T-helper 1 cell treated with Interleukin-12 subunit alpha and Interleukin-12 subunit beta and Interleukin-4 antibody, amounts not matched to agents 30 μg/mL and 1 μg/mL, for 36 hours (primary cell): ENCODE results near the gene VWC2.

Source experiments
- H3K27ac Mint-ChIP-seq: one replicate; pipeline ENCODE4 v1.8.0; 2021; ENCODE audit warnings: mild to moderate bottlenecking, mixed read lengths
- H3K27me3 Mint-ChIP-seq: one replicate; pipeline ENCODE4 v1.8.0; 2021; ENCODE audit warnings: low read depth, mixed read lengths
- H3K36me3 Mint-ChIP-seq: one replicate; pipeline ENCODE4 v1.8.0; 2021; ENCODE audit warnings: low read depth, mixed read lengths
- H3K4me1 Mint-ChIP-seq: one replicate; pipeline ENCODE4 v1.8.0; 2021; ENCODE audit warnings: low read depth, mixed read lengths
- H3K4me3 Mint-ChIP-seq: one replicate; pipeline ENCODE4 v1.8.0; 2021; ENCODE audit warnings: mild to moderate bottlenecking, moderate library complexity, mixed read lengths
- H3K9me3 Mint-ChIP-seq: one replicate; pipeline ENCODE4 v1.8.0; 2021; ENCODE audit warnings: mixed read lengths

VWC2 gene

DNA sequence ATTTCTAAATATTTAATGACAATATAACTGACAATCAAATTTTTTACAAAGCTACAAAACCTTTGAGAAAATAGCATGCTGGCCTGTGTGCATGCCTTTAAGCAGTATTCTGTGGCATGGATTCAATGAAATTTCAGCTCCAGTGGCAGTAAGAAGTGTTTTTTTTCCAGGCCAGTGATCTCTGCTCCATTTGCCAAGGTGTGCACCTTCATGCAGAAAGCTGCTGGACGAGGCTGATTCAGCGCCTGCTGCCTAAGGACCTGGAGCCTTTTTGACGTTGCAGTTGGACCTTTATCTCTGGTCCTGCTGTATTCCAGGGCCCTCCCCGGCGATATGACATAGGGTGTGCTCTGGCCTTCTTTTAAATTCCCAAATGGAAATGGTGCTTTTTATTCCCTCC lies 26.6 kb downstream of the VWC2 start:
- H3K4me3 Mint-ChIP-seq = no peak overlapping the region
- no peaks in the 10 kb centered on the region for H3K4me1 Mint-ChIP-seq
- no peaks in the 10 kb centered on the region for H3K9me3 Mint-ChIP-seq
- H3K27ac Mint-ChIP-seq = no peak overlapping the region
- H3K36me3 Mint-ChIP-seq = no peaks in the 10 kb centered on the region
- H3K27me3 Mint-ChIP-seq = no peaks in the 10 kb centered on the region

DNA sequence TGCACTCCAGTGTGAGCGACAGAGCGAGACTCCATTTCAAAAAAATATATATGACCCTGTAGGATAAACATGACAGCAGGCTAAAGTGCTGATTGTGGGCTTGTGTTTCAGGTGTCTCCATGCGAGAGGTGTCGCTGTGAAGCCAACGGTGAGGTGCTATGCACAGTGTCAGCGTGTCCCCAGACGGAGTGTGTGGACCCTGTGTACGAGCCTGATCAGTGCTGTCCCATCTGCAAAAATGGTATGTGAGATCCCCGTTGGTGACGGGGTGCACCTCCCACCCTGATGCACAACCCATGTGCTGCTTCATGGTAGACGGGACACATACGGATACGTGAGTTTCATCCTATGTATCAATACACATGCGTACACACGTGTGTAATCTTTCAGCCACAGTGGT lies 29.2 kb downstream of the VWC2 start:
- no peak overlapping the region for H3K4me3 Mint-ChIP-seq
- H3K27me3 Mint-ChIP-seq = no peaks in the 10 kb centered on the region
- H3K9me3 Mint-ChIP-seq = no peaks in the 10 kb centered on the region
- no peaks in the 10 kb centered on the region for H3K4me1 Mint-ChIP-seq
- H3K27ac Mint-ChIP-seq = no peak overlapping the region
- H3K36me3 Mint-ChIP-seq = no peaks in the 10 kb centered on the region

DNA sequence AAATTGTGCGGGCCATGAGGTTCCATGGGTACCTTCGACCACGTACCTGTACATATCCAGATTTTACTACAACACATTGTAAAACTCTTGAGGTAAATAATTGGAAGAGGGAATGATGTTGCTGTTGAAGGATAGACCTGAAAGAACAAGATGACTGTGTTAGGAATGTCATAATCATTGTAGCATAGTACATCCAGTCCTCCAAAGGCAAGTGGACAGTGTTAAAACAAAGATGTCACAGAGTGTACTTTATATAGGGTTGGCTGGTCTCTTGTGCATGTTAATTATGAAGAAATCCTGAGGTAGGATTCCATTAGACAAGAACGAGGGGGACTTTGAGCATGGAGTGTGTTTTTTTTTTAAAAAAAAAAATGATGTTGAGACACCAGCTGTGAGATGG lies 30.4 kb downstream of the VWC2 start:
- Mint-ChIP-seq H3K36me3 (no peaks in the 10 kb centered on the region), H3K4me3 (no peak overlapping the region), H3K9me3 (no peaks in the 10 kb centered on the region), H3K27ac (no peak overlapping the region), H3K27me3 (no peaks in the 10 kb centered on the region), H3K4me1 (no peaks in the 10 kb centered on the region)

DNA sequence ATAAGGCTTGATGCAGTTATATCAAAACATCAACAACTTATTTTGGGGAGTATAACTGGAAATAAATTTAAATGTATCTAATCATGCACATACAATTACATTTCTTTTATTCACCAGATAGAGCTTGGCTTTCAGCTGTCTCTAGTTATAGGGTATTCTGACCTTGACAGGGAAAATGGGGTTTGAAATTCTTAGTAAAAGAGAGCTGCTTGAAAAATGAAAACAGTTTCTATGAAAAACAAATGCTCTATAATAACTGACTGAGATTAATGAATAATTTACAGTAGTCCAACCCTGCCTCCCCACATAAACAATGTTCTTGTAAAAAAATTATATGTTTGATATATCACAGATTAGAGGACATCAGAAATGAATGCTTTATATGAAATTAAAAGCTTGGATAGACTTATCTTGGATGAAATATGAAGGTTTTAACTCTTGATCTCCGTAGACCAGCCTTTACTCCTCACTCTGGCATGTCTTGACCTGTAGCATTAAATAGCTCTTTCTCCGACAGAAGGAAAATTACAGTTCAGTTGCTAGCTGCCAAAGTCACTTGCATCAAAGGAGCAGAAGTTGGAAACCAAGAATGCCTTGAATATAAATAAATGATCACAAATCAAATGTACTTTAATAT lies 32.1 kb downstream of the VWC2 start:
- Mint-ChIP-seq H3K27me3 (no peaks in the 10 kb centered on the region), H3K36me3 (no peaks in the 10 kb centered on the region), H3K4me1 (no peaks in the 10 kb centered on the region), H3K9me3 (no peaks in the 10 kb centered on the region), H3K4me3 (no peak overlapping the region), H3K27ac (no peak overlapping the region)

DNA sequence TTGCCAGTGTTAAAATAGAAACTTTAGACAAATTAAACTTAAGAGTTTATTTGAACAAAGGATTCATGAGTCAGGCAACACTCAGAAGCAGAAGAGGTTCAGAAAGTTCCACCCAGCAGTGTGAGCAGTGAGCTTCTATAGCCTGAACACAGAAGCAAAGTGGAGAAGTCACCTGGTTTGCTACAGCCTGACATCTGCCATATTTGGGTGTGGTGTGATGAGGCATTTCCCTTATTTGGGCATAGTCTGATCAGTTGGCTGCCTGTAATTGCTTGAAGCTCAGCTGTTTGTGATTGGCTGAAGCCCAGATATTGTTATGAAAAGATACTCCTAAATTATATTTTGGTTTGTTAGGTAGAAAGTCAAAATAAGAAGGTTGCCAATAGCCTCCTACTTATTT lies 39.1 kb downstream of the VWC2 start:
- Mint-ChIP-seq H3K9me3 (no peaks in the 10 kb centered on the region), H3K4me3 (no peak overlapping the region), H3K4me1 (no peaks in the 10 kb centered on the region)

DNA sequence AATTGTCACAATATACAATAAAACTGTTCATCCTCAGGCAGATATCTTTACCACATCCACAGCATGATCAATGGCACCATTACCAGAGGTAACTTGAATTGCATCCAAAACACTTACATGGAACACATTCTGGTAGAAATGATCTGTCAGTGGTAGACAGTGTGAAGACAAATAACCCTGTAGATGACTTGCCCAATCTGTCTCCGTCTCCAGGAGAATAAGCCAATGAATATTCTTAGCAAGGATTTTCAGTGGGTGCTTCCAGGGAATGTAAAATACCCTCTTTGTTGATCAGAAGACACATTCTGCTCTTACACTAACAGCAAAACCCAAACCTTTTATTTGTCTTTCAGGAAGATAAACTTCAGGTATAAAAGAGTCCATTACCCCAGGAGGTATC lies 43.8 kb downstream of the VWC2 start:
- Mint-ChIP-seq H3K27me3 (no peaks in the 10 kb centered on the region), H3K9me3 (no peaks in the 10 kb centered on the region), H3K27ac (no peak overlapping the region), H3K4me3 (no peak overlapping the region), H3K4me1 (no peaks in the 10 kb centered on the region), H3K36me3 (no peaks in the 10 kb centered on the region)

More for the DNA sequence above, 39.1 kb downstream of the VWC2 start:
- H3K27ac Mint-ChIP-seq = no peak overlapping the region
- H3K27me3 Mint-ChIP-seq = no peaks in the 10 kb centered on the region
- H3K36me3 Mint-ChIP-seq = no peaks in the 10 kb centered on the region

DNA sequence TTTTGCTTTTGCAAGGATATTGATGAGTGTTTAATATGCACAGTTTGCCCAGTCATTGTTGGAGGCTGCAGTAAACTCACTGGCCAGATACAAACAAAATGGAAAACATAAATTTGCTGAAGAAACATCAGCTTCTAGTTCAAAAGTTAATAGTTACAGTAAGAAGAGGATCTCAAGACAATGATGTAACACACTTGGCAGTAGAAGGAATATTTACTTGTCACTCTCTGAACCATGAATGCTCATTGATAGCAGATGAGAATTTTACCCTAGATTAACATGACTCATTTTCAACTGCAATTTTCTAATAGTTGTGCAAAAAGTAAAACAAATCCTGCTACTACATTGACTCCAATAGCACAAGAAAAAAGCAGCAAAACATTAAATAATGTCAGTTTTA lies 47.7 kb downstream of the VWC2 start:
- no peaks in the 10 kb centered on the region for H3K36me3 Mint-ChIP-seq
- no peak overlapping the region for H3K27ac Mint-ChIP-seq
- peaks cover 6% of the 10 kb centered on the region for H3K27me3 Mint-ChIP-seq
- H3K4me1 Mint-ChIP-seq = no peaks in the 10 kb centered on the region
- no peaks in the 10 kb centered on the region for H3K9me3 Mint-ChIP-seq
- H3K4me3 Mint-ChIP-seq = no peak overlapping the region

DNA sequence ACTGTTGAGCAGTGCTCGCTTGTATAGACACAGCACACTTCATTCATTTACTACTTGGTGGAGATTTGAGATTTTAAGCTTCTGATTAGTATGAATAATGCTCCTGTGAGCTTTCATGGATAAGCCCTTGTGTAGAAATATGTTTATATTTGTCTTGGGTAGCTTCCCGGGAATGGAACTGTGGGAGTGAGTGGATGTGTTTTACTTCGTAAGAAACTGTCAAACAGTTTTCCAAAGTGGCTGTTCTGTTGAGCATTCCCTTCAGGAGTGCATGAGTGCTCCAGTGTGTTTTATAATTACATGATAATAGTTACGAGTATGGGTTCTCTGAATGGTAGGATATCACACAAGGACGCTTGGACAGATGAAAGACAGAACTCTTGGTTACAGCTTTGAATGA lies 49.4 kb downstream of the VWC2 start:
- H3K36me3 Mint-ChIP-seq = no peaks in the 10 kb centered on the region
- no peak overlapping the region for H3K4me3 Mint-ChIP-seq
- H3K27me3 Mint-ChIP-seq = peaks cover 6% of the 10 kb centered on the region
- H3K9me3 Mint-ChIP-seq = no peaks in the 10 kb centered on the region
- H3K4me1 Mint-ChIP-seq = no peaks in the 10 kb centered on the region
- no peak overlapping the region for H3K27ac Mint-ChIP-seq

DNA sequence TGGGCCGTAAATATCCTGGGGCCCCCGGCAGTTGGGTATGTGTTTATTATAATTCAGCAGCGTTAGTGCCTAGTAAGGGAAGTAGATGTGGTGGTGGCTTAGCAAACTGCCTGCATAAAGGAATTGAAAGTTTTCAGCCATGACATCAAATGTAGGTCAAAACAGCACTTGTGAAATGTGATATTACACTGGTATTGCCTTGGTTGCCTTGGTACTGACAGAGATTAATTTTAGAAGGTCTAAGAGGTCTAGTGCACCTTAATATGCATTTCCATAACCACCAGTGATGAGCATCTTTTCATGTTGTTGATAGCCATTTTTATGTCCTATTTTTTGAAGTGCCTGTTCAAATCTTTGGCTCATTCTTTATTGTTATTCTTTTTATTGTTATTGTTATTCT lies 50.1 kb downstream of the VWC2 start:
- H3K4me1 Mint-ChIP-seq = no peaks in the 10 kb centered on the region
- no peaks in the 10 kb centered on the region for H3K9me3 Mint-ChIP-seq
- no peak overlapping the region for H3K4me3 Mint-ChIP-seq
- H3K27me3 Mint-ChIP-seq = peaks cover 6% of the 10 kb centered on the region
- H3K27ac Mint-ChIP-seq = no peak overlapping the region
- H3K36me3 Mint-ChIP-seq = no peaks in the 10 kb centered on the region

DNA sequence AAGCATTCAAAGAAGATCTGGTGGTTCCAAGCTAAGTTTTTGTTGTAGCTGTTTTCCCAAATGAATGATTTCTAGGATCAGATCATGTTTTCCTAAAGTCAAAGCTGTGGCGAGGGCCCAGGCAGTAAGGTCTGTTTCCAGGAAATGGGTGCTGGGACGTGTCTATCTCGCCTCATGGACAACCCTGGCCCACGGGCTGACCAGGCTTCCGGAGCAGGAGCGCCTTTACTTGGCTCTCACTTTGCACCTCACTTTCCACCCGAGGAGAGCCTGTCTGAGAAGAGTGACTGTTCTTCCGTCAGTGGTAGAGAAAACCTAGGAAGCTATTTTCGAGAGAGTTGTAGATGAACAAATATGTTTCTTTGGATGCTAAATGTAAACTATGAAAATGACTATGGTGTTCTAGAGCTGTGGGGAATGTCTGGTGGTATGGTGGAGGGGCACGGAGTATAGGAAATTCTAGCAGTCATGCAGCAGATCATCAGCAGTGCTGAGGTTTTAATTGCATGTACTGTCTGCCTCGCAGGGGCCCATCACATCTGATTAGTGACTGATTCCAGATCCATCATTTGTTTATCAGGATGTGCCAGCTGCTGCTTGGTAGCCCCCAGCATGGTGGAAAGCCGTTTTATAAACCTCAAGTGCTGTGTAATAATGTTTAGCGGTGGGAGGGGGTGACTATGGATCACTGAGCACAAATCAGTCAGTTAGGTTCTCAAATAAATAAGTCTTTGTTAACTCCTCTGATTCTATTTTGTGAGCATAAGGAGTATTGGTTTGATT lies 66.6 kb downstream of the VWC2 start:
- Mint-ChIP-seq H3K27ac (no peak overlapping the region), H3K9me3 (no peaks in the 10 kb centered on the region), H3K4me1 (no peaks in the 10 kb centered on the region), H3K4me3 (no peak overlapping the region), H3K36me3 (no peaks in the 10 kb centered on the region), H3K27me3 (no peaks in the 10 kb centered on the region)

DNA sequence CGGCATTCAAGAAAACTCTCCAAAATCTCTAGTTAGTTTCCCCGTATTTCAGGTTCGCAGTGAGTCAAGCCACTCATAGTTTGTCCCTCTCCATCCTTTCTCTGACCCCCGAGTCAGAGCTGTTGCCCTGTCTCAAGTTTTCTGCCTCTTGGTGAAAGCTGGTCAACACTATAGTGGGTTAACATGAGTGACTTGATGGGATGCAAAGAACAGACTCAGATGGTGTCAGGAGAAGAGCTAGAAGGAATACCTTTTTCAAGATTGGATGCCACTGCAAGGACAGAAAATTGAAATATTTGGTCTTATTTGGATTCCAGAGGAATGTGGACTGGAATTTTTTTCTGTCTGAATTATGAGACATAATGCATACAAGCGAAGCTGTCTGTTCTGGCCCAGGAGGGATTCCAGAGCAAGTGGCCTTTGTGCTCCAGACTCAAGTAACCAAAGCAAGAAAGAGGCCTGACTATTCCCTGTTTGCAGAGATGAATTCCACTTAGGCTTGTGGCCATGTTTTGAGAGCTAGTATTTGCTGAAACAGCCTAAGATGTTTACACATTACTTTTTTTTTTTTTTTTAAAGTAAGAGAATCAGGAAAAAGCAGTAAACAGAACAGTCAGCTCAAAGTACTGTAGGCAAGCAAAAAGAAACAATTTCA lies 67.4 kb downstream of the VWC2 start:
- no peaks in the 10 kb centered on the region for H3K36me3 Mint-ChIP-seq
- no peak overlapping the region for H3K27ac Mint-ChIP-seq
- H3K27me3 Mint-ChIP-seq = no peaks in the 10 kb centered on the region
- H3K9me3 Mint-ChIP-seq = no peaks in the 10 kb centered on the region
- H3K4me3 Mint-ChIP-seq = no peak overlapping the region
- H3K4me1 Mint-ChIP-seq = no peaks in the 10 kb centered on the region

DNA sequence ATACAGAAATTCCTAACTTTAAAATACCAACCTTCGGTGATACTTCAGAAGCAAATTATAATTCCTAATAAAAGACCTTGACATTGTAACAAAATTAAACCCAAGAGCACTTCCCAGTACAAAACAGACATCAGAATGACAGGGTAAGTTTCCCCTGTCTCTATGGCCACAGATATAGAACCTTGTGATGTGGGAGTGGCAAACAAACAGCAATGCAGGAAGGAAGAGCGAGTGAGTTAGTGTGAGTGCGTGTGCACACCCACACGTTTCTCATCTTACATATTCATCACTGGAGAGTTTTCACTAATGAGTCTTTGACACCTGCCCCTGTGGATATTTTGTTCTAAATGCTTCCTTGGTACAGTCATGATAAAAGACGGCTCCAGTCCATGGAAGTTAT lies 72.2 kb downstream of the VWC2 start:
- H3K9me3 Mint-ChIP-seq = no peaks in the 10 kb centered on the region
- H3K27me3 Mint-ChIP-seq = no peaks in the 10 kb centered on the region
- no peak overlapping the region for H3K27ac Mint-ChIP-seq
- H3K4me3 Mint-ChIP-seq = no peak overlapping the region
- H3K36me3 Mint-ChIP-seq = no peaks in the 10 kb centered on the region
- no peaks in the 10 kb centered on the region for H3K4me1 Mint-ChIP-seq

DNA sequence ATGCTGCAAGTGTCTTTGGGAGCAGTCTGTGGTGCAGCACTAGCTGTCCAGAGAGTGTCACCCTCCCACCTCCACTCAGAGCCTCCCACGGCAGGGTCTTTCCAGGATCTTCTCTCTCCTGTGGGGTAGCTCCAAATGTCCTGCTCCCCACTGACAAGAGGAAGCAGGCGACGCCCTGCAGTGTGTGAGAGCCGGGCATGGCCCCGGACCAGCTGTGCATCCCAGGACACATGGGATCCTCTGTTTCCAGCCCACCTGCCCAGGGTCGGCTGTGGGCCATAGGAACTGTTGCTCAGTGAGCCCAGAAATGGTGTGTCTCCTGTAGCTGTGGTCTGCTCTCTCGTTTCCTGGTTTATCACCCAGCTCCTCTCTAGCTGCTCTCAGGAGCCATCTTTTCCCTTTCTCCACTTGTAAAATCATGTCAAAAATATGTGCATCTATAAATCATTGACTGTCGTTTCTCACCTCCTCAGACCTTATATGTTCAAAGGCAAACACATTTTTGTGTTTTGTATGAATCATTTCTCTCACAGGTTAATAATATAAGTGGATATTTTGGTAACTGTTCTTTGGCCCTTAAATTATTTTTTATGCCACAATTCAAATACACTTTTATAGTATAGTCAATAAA lies 74.9 kb downstream of the VWC2 start:
- no peaks in the 10 kb centered on the region for H3K4me1 Mint-ChIP-seq
- H3K27ac Mint-ChIP-seq = no peak overlapping the region
- no peaks in the 10 kb centered on the region for H3K36me3 Mint-ChIP-seq
- no peaks in the 10 kb centered on the region for H3K27me3 Mint-ChIP-seq
- no peaks in the 10 kb centered on the region for H3K9me3 Mint-ChIP-seq
- no peak overlapping the region for H3K4me3 Mint-ChIP-seq

DNA sequence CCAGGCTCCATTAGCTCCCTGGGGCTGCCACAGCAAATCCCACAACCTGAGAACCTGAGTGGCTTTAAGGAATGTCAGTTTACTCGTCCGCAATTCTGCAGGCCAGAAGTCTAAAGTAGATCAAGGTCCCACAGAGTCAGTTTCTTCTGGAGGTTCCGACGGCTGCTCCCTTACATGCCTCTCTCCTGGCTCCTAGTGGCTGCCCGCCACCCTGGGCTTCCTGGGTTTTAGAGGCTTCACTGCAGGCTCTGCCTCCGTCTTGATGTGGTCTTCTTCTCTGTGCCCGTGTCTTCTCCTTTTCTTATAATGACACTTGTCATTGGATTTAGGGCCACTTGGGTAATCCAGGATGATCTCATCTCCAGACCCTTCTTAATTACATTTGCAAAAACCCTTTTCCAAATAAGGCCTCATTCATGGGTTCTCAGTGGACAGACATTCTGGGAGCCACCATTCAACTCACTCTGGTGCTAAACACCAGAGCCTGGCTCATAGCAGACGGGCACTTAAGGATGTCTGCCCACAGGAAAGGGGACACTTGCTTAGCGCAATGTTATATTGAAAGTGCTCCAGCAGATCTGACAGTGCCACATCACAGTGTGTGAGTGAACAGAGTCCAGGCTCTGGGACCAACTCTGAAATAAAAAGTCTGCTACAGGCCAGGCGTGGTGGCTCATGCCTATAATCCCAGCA lies 77.6 kb downstream of the VWC2 start:
- H3K4me3 Mint-ChIP-seq = no peak overlapping the region
- H3K27ac Mint-ChIP-seq = no peak overlapping the region
- no peaks in the 10 kb centered on the region for H3K27me3 Mint-ChIP-seq
- no peaks in the 10 kb centered on the region for H3K36me3 Mint-ChIP-seq
- H3K4me1 Mint-ChIP-seq = no peaks in the 10 kb centered on the region
- H3K9me3 Mint-ChIP-seq = no peaks in the 10 kb centered on the region
